HEK293 (cell line): ENCODE results near the gene ZBP1.

Source experiments
- CTCF ChIA-PET: fragments of 350-600 bp; formaldehyde crosslinking; extraction: SDS; loops from one replicate; lab custom pipeline; 2021; ENCODE audit warnings: antibody characterized with exemption; lab: Yijun Ruan, JAX
- POLR2A ChIA-PET: fragments of 300-600 bp; formaldehyde crosslinking; extraction: SDS; loops from one replicate; lab custom pipeline; 2020; ENCODE audit warnings: antibody characterized with exemption, inconsistent platforms; lab: Yijun Ruan, JAX
- H3K27ac ChIP-seq: fragments of 200-500 bp; sonication (Bioruptor generic); 2 replicates; pipeline ENCODE4 v1.5.1; 2014; ENCODE audit warnings: low read depth, low read length, control low read depth, inconsistent platforms; ENCODE audit errors: extremely low read depth
- H3K36me3 ChIP-seq, 2 experiments: fragments of 200-500 bp in 1 of 2; sonication (Bioruptor generic) in 1 of 2; 1 replicate in 1 of 2; 2 replicates in 1 of 2; pipeline ENCODE4 v1.5.1; 2014 to 2017; ENCODE audit warnings: inconsistent platforms in 2 of 2, low read length in 2 of 2; ENCODE audit not compliant: control insufficient read depth in 2 of 2, insufficient read depth in 1 of 2
- H3K4me1 ChIP-seq: fragments of 200-500 bp; sonication (Bioruptor generic); 2 replicates; pipeline ENCODE4 v1.5.1; 2014; ENCODE audit warnings: mild to moderate bottlenecking, low read length, inconsistent platforms; ENCODE audit not compliant: control insufficient read depth, insufficient read depth
- H3K4me3 ChIP-seq: 2 replicates; pipeline ENCODE4 v1.5.1; 2011; ENCODE audit warnings: low read depth, mild to moderate bottlenecking, control low read depth, low read length, moderate library complexity
- H3K9me3 ChIP-seq: fragments of 200-500 bp; sonication (Bioruptor generic); 2 replicates; pipeline ENCODE4 v1.5.1; 2014; ENCODE audit warnings: low read depth, low read length, inconsistent platforms; ENCODE audit not compliant: control insufficient read depth, insufficient read depth
- GLIS1 ChIP-seq: fragments of 450-650 bp; formaldehyde crosslinking; IDR thresholded peaks from 2 replicates; pipeline ENCODE4 v1.5.1; 2016; ENCODE audit warnings: missing biosample characterization, missing genetic modification characterization
- KLF10 ChIP-seq: fragments of 450-650 bp; IDR thresholded peaks from 2 replicates; pipeline ENCODE4 v1.5.1; 2018; ENCODE audit warnings: missing biosample characterization, mild to moderate bottlenecking, missing genetic modification characterization
- KLF9 ChIP-seq: fragments of 450-650 bp; formaldehyde crosslinking; IDR thresholded peaks from 2 replicates; pipeline ENCODE4 v1.5.1; 2016; ENCODE audit warnings: missing biosample characterization, missing genetic modification characterization, low read depth
- MYNN ChIP-seq: fragments of 450-650 bp; formaldehyde crosslinking; IDR thresholded peaks from 2 replicates; pipeline ENCODE4 v1.5.1; 2016; ENCODE audit warnings: missing biosample characterization, missing genetic modification characterization, borderline replicate concordance
- RBAK ChIP-seq: fragments of 450-650 bp; formaldehyde crosslinking; IDR thresholded peaks from 2 replicates; pipeline ENCODE4 v1.5.1; 2016; ENCODE audit warnings: missing biosample characterization, missing genetic modification characterization
- ZBTB1 ChIP-seq: fragments of 450-650 bp; formaldehyde crosslinking; IDR thresholded peaks from 2 replicates; pipeline ENCODE4 v1.5.1; 2016; ENCODE audit warnings: missing biosample characterization, missing genetic modification characterization
- ZEB2 ChIP-seq: fragments of 450-650 bp; formaldehyde crosslinking; IDR thresholded peaks from 2 replicates; pipeline ENCODE4 v1.5.1; 2016; ENCODE audit warnings: missing biosample characterization, missing genetic modification characterization
- ZNF19 ChIP-seq: fragments of 450-650 bp; formaldehyde crosslinking; IDR thresholded peaks from 2 replicates; pipeline ENCODE4; 2016; ENCODE audit warnings: missing biosample characterization, missing genetic modification characterization, low read depth
- ZNF239 ChIP-seq: fragments of 450-650 bp; formaldehyde crosslinking; IDR thresholded peaks from 2 replicates; pipeline ENCODE4 v1.5.1; 2016; ENCODE audit warnings: missing biosample characterization, missing genetic modification characterization
- ZNF341 ChIP-seq: fragments of 450-650 bp; formaldehyde crosslinking; IDR thresholded peaks from 2 replicates; pipeline ENCODE4; 2016; ENCODE audit warnings: low read depth, missing biosample characterization, missing genetic modification characterization
- ZNF350 ChIP-seq: fragments of 450-650 bp; formaldehyde crosslinking; IDR thresholded peaks from 2 replicates; pipeline ENCODE4 v1.5.0; 2017; ENCODE audit warnings: missing biosample characterization, mild to moderate bottlenecking, missing genetic modification characterization
- ZNF394 ChIP-seq: fragments of 450-650 bp; formaldehyde crosslinking; IDR thresholded peaks from 2 replicates; pipeline ENCODE4 v1.5.1; 2016; ENCODE audit warnings: missing biosample characterization, missing genetic modification characterization, mild to moderate bottlenecking, moderate library complexity, borderline replicate concordance
- ZNF404 ChIP-seq: fragments of 450-650 bp; formaldehyde crosslinking; IDR thresholded peaks from 2 replicates; pipeline ENCODE4 v1.5.1; 2017; ENCODE audit warnings: missing biosample characterization, missing genetic modification characterization
- ZNF561 ChIP-seq: fragments of 450-650 bp; IDR thresholded peaks from 2 replicates; pipeline ENCODE4 v1.5.1; 2018; ENCODE audit warnings: missing biosample characterization, missing genetic modification characterization, borderline replicate concordance
- ZNF610 ChIP-seq: fragments of 450-650 bp; formaldehyde crosslinking; IDR thresholded peaks from 2 replicates; pipeline ENCODE4 v1.5.1; 2016; ENCODE audit warnings: missing biosample characterization, missing genetic modification characterization, borderline replicate concordance
- ZNF629 ChIP-seq: fragments of 450-650 bp; formaldehyde crosslinking; IDR thresholded peaks from 2 replicates; pipeline ENCODE4 v1.5.1; 2017; ENCODE audit warnings: missing biosample characterization, missing genetic modification characterization
- ZNF670 ChIP-seq: fragments of 450-650 bp; formaldehyde crosslinking; IDR thresholded peaks from 2 replicates; pipeline ENCODE4 v1.5.1; 2016; ENCODE audit warnings: missing biosample characterization, missing genetic modification characterization, low read depth
- ZNF768 ChIP-seq: fragments of 450-650 bp; formaldehyde crosslinking; IDR thresholded peaks from 2 replicates; pipeline ENCODE4 v1.5.1; 2018; ENCODE audit warnings: missing biosample characterization, mild to moderate bottlenecking, missing genetic modification characterization
- ZSCAN30 ChIP-seq: fragments of 450-650 bp; IDR thresholded peaks from 2 replicates; pipeline ENCODE4 v1.5.1; 2018; ENCODE audit warnings: missing biosample characterization, mild to moderate bottlenecking, missing genetic modification characterization, moderate library complexity
- TF ChIP-seq, protein P1 (sequence below): fragments of 450-650 bp; formaldehyde crosslinking; IDR thresholded peaks from 2 replicates; pipeline ENCODE4 v1.5.1; 2016; ENCODE audit warnings: missing biosample characterization, missing genetic modification characterization
- TF ChIP-seq, protein P2 (sequence below): fragments of 450-650 bp; formaldehyde crosslinking; IDR thresholded peaks from 2 replicates; pipeline ENCODE4 v1.5.1; 2016; ENCODE audit warnings: missing biosample characterization, missing genetic modification characterization, low read depth
- TF ChIP-seq, protein P3 (sequence below): fragments of 450-650 bp; formaldehyde crosslinking; conservative IDR thresholded peaks from 2 replicates; pipeline ENCODE4 v1.5.1; 2016; ENCODE audit warnings: low read depth, missing biosample characterization, missing genetic modification characterization
- TF ChIP-seq, protein P4 (sequence below): fragments of 450-650 bp; formaldehyde crosslinking; IDR thresholded peaks from 2 replicates; pipeline ENCODE4 v1.5.1; 2016; ENCODE audit warnings: missing biosample characterization, missing genetic modification characterization
- TF ChIP-seq, protein P5 (sequence below): fragments of 450-650 bp; IDR thresholded peaks from 2 replicates; pipeline ENCODE4 v1.5.1; 2018; ENCODE audit warnings: missing biosample characterization, missing genetic modification characterization

The ZBP1 gene

DNA sequence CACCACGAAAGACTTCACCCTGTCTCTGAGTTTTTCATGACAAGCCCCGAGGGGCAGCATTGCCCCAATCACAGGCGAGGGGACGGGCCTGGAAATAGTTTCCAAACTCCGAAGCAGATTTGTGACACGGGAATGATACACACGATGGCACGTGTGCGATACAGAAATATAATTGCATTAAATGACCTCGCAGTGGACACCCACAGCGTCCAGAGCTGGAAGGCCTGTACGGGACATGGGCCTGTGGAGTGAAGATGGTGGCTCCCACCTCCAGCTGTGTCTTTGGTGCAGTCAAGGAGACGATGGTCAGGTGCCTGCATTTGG is 46.6 kb upstream of the ZBP1 start (continued):
- TF ChIP-seq ZNF629 = no peak
- no peak for TF ChIP-seq ZNF670 (tag by site-specific recombination)
- no peak for TF ChIP-seq ZNF239 (tag by site-specific recombination)
- TF ChIP-seq ZNF350 (tag by site-specific recombination) = no peak
- TF ChIP-seq ZBTB1 = no peak
- TF ChIP-seq, all 188 proteins: peak for 0

DNA sequence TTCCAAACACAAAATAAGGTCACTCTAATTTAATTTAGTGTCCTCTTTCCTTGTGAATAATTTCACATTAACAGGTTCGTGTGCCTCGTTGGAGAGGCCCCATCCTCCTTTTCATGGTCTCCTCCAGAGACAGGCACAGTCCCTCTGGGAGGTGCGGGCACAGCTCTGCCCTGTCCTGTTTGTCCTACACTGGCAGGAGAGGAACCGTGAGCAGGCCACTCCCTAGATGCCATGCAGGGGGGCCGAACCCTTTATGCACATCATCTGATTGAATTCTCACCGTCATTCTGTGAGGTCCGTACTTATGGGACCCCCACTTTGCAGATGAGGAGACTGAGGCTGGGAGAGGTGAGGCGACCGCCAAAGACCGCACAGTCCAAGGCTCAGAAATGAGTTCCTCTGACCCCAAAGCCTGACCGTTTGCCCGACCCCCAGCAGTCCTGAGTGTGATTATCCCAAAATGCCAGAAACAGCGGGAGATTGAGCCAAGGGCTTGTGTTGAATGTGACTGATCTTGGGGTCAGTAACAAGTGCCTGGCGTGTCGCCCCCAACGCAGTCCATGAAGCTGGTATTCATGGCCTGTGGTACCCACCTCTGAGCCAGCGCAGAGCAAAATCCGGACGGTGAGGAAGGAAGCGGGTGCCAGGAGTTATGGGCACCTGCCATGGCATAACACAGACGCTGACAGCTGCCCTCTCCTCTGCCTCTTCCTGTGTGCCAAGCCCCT is 46.0 kb upstream of the ZBP1 start:
- Histone ChIP-seq H3K4me1 (no peaks in the 10 kb centered on the region), H3K9me3 (no peaks in the 10 kb centered on the region), H3K27ac (no peak overlapping the region), H3K36me3 (no peaks in the 10 kb centered on the region), H3K4me3 (no peak overlapping the region)
- TF ChIP-seq ZNF341 (tag by site-specific recombination) (no peak), ZNF19 (no peak), ZNF404 (tag by site-specific recombination) (no peak)
- TF ChIP-seq, protein P1, sequence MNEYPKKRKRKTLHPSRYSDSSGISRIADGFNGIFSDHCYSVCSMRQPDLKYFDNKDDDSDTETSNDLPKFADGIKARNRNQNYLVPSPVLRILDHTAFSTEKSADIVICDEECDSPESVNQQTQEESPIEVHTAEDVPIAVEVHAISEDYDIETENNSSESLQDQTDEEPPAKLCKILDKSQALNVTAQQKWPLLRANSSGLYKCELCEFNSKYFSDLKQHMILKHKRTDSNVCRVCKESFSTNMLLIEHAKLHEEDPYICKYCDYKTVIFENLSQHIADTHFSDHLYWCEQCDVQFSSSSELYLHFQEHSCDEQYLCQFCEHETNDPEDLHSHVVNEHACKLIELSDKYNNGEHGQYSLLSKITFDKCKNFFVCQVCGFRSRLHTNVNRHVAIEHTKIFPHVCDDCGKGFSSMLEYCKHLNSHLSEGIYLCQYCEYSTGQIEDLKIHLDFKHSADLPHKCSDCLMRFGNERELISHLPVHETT = no peak
- TF ChIP-seq, protein P2, sequence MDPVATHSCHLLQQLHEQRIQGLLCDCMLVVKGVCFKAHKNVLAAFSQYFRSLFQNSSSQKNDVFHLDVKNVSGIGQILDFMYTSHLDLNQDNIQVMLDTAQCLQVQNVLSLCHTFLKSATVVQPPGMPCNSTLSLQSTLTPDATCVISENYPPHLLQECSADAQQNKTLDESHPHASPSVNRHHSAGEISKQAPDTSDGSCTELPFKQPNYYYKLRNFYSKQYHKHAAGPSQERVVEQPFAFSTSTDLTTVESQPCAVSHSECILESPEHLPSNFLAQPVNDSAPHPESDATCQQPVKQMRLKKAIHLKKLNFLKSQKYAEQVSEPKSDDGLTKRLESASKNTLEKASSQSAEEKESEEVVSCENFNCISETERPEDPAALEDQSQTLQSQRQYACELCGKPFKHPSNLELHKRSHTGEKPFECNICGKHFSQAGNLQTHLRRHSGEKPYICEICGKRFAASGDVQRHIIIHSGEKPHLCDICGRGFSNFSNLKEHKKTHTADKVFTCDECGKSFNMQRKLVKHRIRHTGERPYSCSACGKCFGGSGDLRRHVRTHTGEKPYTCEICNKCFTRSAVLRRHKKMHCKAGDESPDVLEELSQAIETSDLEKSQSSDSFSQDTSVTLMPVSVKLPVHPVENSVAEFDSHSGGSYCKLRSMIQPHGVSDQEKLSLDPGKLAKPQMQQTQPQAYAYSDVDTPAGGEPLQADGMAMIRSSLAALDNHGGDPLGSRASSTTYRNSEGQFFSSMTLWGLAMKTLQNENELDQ (tag by site-specific recombination) = no peak
- ChIA-PET POLR2A (interaction anchor here (0.7 kb wide), 1 partner anchor 520 kb away, joined by 6 read pairs; no protein-coding TSS in a partner anchor), CTCF (no interaction called here)

DNA sequence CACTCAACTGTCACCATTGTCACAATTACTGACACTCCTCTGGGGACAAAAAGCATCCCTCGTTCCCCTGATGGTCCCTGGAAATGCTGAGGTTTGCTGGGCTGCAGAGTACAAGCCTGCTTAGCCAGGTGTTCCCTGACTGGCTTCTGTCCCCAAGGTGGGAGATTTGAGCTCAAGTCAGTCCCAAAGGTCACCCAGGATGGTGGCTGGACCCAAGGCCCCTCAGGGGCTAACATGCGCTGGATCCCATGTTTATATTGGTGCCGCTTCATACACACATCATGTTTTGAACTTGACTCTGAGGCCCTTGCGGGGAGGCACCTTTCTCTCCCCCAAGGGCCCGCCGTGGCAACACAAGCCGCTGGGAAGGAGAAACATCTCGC is 45.4 kb upstream of the ZBP1 start:
- Histone ChIP-seq H3K27ac (no peak overlapping the region), H3K4me3 (no peak overlapping the region), H3K9me3 (no peaks in the 10 kb centered on the region), H3K36me3 (no peaks in the 10 kb centered on the region), H3K4me1 (no peaks in the 10 kb centered on the region)
- ChIA-PET POLR2A (interaction anchor here (0.6 to 0.7 kb wide), 3 partner anchors 436 to 897 kb away, joined by 3 to 6 read pairs (median 3); no protein-coding TSS in a partner anchor), CTCF (interaction anchor here (0.6 kb wide), 2 partner anchors 47 to 490 kb away, joined by 3 read pairs; no protein-coding TSS in a partner anchor)
- TF ChIP-seq RBAK (tag by site-specific recombination) (no peak), ZNF768 (no peak), ZNF561 (no peak), ZNF394 (tag by site-specific recombination) (no peak), MYNN (tag by site-specific recombination) (no peak), ZSCAN30 (tag by site-specific recombination) (no peak), KLF10 (tag by site-specific recombination) (no peak), KLF9 (tag by site-specific recombination) (no peak), ZEB2 (tag by site-specific recombination) (no peak), GLIS1 (tag by site-specific recombination) (no peak), ZNF610 (tag by site-specific recombination) (no peak)
- TF ChIP-seq, protein P3, sequence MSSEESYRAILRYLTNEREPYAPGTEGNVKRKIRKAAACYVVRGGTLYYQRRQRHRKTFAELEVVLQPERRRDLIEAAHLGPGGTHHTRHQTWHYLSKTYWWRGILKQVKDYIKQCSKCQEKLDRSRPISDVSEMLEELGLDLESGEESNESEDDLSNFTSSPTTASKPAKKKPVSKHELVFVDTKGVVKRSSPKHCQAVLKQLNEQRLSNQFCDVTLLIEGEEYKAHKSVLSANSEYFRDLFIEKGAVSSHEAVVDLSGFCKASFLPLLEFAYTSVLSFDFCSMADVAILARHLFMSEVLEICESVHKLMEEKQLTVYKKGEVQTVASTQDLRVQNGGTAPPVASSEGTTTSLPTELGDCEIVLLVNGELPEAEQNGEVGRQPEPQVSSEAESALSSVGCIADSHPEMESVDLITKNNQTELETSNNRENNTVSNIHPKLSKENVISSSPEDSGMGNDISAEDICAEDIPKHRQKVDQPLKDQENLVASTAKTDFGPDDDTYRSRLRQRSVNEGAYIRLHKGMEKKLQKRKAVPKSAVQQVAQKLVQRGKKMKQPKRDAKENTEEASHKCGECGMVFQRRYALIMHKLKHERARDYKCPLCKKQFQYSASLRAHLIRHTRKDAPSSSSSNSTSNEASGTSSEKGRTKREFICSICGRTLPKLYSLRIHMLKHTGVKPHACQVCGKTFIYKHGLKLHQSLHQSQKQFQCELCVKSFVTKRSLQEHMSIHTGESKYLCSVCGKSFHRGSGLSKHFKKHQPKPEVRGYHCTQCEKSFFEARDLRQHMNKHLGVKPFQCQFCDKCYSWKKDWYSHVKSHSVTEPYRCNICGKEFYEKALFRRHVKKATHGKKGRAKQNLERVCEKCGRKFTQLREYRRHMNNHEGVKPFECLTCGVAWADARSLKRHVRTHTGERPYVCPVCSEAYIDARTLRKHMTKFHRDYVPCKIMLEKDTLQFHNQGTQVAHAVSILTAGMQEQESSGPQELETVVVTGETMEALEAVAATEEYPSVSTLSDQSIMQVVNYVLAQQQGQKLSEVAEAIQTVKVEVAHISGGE (tag by site-specific recombination) = no peak
- TF ChIP-seq, protein P4, sequence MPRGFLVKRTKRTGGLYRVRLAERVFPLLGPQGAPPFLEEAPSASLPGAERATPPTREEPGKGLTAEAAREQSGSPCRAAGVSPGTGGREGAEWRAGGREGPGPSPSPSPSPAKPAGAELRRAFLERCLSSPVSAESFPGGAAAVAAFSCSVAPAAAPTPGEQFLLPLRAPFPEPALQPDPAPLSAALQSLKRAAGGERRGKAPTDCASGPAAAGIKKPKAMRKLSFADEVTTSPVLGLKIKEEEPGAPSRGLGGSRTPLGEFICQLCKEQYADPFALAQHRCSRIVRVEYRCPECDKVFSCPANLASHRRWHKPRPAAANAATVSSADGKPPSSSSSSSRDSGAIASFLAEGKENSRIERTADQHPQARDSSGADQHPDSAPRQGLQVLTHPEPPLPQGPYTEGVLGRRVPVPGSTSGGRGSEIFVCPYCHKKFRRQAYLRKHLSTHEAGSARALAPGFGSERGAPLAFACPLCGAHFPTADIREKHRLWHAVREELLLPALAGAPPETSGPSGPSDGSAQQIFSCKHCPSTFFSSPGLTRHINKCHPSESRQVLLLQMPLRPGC (tag by site-specific recombination) = no peak
- TF ChIP-seq, protein P5, sequence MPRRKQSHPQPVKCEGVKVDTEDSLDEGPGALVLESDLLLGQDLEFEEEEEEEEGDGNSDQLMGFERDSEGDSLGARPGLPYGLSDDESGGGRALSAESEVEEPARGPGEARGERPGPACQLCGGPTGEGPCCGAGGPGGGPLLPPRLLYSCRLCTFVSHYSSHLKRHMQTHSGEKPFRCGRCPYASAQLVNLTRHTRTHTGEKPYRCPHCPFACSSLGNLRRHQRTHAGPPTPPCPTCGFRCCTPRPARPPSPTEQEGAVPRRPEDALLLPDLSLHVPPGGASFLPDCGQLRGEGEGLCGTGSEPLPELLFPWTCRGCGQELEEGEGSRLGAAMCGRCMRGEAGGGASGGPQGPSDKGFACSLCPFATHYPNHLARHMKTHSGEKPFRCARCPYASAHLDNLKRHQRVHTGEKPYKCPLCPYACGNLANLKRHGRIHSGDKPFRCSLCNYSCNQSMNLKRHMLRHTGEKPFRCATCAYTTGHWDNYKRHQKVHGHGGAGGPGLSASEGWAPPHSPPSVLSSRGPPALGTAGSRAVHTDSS (tag by site-specific recombination) = no peak
